KOPT-K1 (cell line): ENCODE data around the gene TMEM258.

Source experiments
- H3K27ac ChIP-seq: fragments of 200-600 bp; sonication (generic); 2 replicates; pipeline ENCODE4 v1.5.1; 2016; ENCODE audit warnings: antibody characterized with exemption, mild to moderate bottlenecking, low read depth, low read length; ENCODE audit not compliant: poor library complexity, severe bottlenecking
- H3K36me3 ChIP-seq: fragments of 200-600 bp; sonication (generic); 2 replicates; pipeline ENCODE4 v1.5.1; 2017; ENCODE audit warnings: antibody characterized with exemption, mild to moderate bottlenecking, low read length, moderate library complexity; ENCODE audit not compliant: insufficient read depth
- H3K9me3 ChIP-seq: fragments of 200-600 bp; sonication (generic); 2 replicates; pipeline ENCODE4 v1.5.1; 2017; ENCODE audit warnings: antibody characterized with exemption, low read length, mild to moderate bottlenecking; ENCODE audit not compliant: insufficient read depth, poor library complexity, severe bottlenecking

TMEM258 gene

DNA sequence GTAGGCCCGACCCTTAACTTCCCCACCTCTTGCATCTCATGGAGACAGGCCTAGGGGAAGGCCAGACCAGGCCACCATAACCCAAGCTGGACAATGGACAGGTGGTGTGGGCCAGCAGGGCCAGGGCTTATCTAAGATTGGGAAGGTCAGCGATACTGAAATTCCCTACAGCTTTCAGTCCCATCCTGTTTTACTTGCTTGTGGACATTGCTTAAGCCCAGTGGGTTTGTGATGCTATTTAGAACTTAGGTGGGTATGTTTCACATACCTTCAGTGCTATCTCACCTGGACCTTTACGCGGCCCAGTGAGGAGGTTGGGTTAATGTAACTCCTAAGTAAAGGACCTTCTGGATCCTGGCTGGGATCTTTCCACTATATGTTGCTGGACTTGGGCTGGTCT lies 37.4 kb upstream of the TMEM258 start:
- peak overlapping the region; percentile 100 for H3K27ac ChIP-seq

DNA sequence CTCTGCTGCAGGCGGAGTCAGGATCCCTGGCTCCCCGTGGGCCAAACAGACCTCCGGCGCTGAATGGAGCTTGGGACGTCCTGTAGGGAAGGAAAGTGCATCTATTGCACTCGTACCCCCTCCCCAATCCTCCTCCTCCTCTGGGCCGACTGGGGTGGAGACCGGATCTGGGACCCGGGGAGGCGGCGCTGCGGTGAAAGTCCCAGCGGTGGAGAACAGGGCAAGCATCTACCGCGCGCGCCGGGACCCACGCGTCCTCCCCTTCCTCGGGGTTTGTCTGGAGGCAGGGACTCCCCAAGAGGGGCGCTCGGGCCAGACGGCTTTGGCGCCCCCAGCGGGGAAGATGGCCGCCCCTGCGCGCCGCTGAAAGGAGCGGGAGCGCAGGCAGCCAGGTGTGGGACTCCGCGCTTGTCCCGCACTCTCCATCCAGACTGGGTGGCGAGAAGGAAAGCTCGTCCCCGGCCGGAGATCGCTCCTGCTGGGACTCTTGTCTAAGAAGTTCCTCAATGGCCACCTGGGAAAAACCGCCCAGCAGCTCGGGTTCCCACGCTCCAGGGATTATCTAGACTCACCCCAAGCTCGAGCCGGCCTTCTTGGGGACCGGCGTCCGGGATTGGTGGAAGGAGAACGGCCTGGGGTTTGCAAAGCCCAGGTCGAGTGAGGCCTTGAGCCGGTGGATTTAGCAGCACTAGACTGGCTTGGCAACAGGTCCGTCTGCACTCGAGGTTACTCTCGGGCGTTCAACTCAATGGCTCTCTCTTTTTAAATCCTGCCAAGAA lies 36.4 kb upstream of the TMEM258 start:
- Histone ChIP-seq H3K36me3 (peaks cover 37% of the 10 kb centered on the region), H3K9me3 (no peaks in the 10 kb centered on the region), H3K27ac (peak overlapping the region; percentile 100)

More for the DNA sequence above, 37.4 kb upstream of the TMEM258 start:
- H3K36me3 ChIP-seq = peaks cover 37% of the 10 kb centered on the region
- H3K9me3 ChIP-seq = no peaks in the 10 kb centered on the region

DNA sequence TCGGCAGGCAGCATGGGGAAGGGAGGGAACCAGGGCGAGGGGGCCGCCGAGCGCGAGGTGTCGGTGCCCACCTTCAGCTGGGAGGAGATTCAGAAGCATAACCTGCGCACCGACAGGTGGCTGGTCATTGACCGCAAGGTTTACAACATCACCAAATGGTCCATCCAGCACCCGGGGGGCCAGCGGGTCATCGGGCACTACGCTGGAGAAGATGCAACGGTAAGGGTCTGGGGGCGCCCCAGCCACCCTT lies 35.9 kb upstream of the TMEM258 start:
- H3K27ac ChIP-seq = peak overlapping the region; percentile 100
- no peaks in the 10 kb centered on the region for H3K9me3 ChIP-seq
- peaks cover 37% of the 10 kb centered on the region for H3K36me3 ChIP-seq

DNA sequence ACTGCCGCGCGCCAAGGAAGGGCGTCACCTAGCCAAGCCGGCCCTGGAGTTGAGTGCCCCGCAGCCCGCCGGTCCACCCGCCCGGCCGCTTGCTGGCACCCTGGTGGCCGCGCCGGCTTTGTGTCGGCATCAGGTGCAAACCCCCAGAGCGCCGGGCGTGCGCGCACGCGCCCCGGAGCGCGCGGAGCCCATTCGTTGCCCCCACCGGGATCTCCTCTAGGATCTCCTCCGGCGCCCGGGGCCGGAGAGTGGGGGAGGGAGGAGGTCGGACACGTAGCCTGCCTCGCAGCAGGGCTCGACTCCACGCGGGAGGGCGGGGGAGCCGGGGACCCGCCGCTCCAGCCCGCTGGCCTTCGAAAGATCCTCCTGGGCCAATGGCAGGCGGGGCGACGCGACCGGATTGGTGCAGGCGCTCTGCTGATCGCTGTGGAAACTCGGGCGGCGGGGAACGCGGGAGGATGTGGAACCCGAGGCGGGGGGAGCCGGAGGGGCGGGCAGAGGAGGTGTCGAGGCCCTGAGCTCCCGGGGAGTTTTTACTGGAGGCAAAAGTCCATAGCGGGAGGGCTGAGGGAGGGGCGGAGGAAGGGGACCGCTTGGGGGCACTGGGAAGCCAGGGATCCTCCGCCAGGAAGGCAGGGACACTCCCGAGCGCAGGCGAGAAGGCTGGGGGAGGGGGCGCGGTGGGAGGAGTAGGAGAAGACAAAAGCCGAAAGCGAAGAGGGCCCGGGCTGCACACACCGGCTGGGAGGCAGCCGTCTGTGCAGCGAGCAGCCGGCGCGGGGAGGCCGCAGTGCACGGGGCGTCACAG lies 35.4 kb upstream of the TMEM258 start, which contains the start of gene FADS2:
FADS2 (plus strand) TSS at position 730 of the 808 bp plus-strand sequence. CDS start 91 bp downstream, outside the sequence.
- no peaks in the 10 kb centered on the region for H3K9me3 ChIP-seq
- H3K36me3 ChIP-seq = peaks cover 35% of the 10 kb centered on the region
- H3K27ac ChIP-seq = peak within 1 kb of the TSS; percentile 100

DNA sequence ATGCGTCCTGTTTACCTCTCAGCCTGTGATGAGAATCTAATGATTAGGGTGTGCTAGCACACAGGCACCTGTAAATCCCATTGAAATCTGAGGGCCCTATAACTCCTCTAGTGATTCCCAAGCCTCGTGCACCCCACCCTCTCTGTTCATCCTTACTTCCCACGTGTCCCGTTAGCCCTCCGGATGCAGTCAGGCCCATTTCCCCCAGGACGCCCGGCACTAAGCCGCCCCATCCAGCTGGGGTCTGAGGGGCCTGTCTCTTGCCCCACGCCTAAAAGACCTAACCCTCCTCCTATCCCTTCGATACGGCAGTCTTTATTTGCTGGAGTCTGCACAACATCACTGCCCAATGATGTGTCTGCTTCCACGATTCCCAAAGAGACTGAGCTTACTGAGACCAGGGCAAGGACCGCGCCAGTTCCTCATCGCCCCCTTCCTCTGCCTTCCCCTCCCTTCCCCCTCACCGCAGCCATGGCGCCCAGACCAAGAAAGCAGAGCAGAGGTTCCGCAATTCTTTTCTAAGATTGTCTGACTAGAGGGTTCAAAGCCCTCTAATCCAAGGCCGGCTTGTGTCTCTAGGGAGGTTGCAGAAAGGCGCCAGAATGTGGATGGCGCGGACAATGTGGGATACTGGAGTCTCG lies 34.7 kb upstream of the TMEM258 start:
- H3K27ac ChIP-seq = peak overlapping the region; percentile 100
- H3K36me3 ChIP-seq = peaks cover 27% of the 10 kb centered on the region
- no peaks in the 10 kb centered on the region for H3K9me3 ChIP-seq

DNA sequence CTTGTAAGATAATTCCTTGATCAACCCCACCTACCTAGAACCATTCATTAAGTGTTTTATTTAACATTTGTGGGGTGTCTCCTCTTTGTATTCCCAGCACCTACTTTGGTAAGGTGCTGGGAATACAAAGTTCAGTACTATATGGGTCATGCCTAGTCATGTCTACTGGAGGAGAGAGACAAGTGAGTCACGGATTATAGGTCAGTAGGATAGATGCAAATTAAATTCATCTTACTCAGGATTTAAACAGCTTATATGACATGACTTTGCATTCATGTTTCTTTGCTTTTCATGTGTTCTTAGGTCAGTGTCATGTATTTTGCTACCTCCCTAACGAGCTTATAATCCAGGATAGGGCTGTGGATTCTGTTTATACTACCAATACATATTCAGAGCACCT lies 27.8 kb upstream of the TMEM258 start:
- Histone ChIP-seq H3K36me3 (no peaks in the 10 kb centered on the region), H3K9me3 (no peaks in the 10 kb centered on the region), H3K27ac (no peak overlapping the region)

DNA sequence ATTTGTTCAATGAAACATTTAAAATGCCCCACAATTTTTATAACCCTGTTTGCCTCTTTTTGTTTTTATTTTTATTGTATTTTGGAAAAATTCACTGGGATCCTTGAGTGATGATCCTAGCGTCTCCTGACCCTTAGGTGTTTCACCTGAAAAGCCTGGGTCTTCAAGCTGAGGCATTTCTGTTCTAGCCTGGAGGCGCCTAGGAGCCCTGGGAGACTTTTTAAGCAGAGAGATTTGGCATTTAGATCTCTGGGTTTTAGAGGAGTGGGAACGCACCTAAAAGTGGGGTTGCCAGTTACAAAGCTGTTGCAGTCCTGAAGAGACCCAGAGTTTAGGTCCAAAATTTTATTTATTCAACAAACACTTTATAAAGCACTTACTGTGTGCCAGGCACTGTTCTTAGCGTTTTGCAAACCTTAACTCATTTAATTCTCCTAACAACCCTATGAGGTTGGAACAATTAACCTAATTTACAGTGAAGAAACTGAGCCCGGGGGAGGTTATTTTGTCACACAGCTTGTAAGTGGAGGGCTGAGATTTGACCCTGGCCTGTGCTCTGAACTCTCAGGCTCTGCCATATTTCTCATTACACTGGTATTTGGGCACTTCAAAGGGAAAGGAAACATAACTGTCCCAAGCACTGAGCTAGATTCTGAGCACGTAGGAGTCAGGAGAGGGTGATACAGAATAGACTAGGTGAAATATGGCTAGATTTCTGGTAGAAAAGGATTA lies 25.2 kb upstream of the TMEM258 start:
- Histone ChIP-seq H3K36me3 (peaks cover 17% of the 10 kb centered on the region), H3K27ac (peak overlapping the region; percentile 95), H3K9me3 (no peaks in the 10 kb centered on the region)

DNA sequence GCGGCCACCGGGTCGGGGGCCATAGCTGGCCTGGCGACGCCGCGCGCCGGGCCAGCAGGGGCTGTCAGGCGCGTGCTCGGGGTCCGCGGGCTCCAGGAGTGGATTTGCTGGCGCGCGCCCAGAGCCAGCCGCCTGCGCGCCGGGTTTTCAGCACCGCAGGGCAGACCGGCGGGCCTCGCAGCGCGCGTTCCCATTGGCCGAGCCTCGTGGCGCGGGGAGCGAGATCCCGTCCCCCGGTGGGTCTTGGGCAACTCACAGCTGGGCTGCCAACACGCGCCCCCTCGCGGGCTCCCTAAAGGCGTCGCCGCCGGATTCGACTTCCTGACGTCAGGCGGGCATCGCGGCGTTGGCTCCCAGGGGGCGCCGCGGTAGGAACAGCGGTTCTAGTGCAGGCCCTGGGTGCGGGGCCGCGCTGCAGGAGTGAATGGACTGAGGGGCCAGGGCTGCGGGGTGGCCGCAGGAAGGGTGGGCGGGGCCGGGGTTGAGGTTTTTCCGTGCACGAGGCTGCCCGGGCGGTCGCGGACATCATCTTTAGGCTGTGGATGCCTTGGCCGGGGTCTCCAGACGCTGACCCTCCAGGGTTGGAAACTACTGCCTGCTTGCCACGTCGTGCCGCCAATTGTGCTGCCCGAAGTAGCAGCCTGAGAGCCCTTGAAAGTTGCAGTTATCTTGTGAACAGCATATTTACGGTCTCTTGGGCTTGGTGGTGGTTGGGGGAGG lies 24.5 kb upstream of the TMEM258 start, which contains the start of gene FADS1:
FADS1 (minus strand) TSS at position 268 of the 720 bp plus-strand sequence; CDS start at position 194, 74 bp downstream.
- H3K9me3 ChIP-seq = no peaks in the 10 kb centered on the region

DNA sequence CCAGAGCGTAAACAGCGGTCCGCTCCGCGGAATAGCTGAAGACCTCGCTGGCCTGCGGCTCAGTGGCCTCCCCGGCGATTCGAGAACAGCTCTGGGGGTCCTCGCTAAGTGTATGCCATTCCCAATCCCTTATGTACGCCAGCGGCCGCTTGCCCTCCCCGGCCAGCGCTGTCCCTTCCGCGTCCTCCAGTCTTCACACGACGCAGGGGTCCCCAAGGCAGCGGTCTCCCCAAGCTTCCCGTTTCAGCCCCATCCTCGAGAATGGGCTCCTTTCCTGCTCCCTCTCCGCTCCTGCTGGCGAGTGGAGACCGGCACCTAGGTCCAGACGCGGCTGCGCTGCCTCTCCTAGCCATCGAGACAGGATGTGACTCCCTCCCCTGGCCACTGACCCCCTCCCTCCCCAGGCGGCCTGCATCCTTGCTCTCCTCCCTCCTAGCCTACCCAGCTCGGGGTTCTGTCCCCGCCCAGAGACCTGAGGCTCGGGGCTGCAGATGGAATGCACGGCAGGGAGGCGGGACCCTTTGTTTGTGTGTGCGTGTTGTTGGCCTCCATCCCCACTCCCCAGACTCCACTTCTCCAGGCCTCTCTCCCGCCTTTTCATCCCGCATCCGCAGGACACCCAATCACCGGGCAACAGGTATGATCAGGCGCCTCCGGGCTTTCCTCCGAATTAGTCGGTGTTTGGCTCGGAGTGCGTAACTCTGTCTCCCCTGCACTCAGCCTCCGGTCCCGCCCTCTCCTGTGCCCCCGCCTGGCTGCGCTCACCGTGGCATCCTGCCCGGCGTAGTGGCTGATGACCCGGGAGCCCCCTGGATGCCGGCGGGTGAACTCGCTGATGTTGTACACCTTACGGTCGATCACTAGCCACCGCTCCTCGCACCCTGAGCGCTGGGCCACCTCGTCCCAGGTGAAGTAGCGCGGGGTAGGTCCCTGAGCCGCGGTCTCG lies 23.7 kb upstream of the TMEM258 start:
- H3K27ac ChIP-seq = peak overlapping the region; percentile 95
- peaks cover 33% of the 10 kb centered on the region for H3K36me3 ChIP-seq
- no peaks in the 10 kb centered on the region for H3K9me3 ChIP-seq

More for the DNA sequence above, 24.5 kb upstream of the TMEM258 start, which contains the start of gene FADS1:
- Histone ChIP-seq H3K27ac (peak within 1 kb of the TSS; percentile 95), H3K36me3 (peaks cover 25% of the 10 kb centered on the region)

DNA sequence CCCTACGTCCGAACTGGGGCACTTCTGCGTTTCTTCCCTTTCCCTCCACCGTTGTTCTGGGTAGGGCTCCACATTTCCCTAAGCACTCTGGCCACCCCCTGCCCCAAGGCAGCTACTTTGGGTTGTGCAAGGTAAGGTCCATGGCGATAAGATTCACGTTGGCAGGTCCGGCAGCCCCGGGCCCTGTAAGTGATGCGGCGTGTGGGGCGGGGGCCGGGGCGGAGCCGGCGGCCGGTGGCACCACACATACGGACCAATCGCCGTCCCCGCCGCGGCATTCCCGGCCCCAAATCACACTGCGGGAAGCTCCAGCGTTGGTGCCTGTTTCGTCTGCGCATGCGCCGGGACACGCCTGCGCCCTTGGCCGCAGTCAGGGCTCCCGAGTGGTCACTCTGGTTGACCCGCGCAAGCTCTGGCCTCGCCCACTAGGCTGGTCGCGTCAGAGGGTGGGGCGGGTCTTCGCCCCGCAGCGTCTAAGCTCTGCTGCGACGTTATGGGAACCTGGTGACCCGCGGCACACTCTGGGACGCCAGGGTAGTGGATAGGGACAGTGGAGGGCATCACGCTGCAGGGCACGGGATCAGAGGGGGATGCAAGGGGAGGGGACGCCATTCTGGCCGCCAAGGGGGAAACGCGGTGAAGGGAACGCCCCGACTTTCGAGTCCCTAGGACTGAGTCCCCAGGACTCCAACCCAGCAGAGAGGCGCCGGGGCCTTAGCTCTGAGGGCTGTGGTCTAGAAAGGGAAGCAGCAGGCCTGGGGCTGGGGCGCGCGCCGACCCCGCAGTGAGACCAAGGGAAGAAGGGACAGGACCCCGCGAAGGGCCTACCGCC lies 22.8 kb upstream of the TMEM258 start:
- H3K27ac ChIP-seq = peak overlapping the region; percentile 95
- H3K9me3 ChIP-seq = no peaks in the 10 kb centered on the region
- H3K36me3 ChIP-seq = peaks cover 42% of the 10 kb centered on the region

DNA sequence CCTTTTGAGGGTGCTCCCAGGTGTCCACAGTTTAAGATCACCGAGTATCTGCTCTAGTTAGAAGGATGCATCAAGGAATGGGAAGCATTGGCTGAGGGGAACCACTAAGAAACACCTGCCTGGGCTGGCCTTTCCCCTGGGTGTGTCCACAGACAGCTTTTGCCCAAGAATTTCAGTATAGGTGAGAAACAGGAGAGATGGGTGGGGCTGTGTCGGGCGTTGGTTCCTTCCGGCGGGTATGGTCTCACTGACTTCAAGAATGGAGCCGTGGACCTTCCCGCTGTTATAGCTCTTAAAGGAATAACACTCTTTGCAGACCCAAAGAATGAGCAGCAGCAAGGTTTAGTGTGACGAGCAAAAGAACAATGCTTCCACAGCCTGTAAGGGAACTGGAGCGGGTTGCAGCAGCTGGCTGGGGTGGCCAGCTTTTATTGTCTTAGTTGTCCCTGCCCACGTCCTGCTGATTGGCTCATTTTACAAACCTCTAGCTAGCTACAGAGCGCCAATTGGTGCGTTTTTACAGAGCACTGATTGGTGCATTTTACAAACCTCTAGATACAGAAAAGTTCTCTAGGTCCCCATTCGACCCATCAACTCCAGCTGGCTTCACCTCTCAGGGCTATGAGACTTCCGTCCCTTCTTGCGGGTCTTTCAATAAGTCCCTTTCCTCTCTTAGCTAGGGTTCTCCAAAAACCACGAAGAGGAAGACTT lies 22.0 kb upstream of the TMEM258 start:
- H3K9me3 ChIP-seq = no peaks in the 10 kb centered on the region
- H3K36me3 ChIP-seq = peaks cover 50% of the 10 kb centered on the region

DNA sequence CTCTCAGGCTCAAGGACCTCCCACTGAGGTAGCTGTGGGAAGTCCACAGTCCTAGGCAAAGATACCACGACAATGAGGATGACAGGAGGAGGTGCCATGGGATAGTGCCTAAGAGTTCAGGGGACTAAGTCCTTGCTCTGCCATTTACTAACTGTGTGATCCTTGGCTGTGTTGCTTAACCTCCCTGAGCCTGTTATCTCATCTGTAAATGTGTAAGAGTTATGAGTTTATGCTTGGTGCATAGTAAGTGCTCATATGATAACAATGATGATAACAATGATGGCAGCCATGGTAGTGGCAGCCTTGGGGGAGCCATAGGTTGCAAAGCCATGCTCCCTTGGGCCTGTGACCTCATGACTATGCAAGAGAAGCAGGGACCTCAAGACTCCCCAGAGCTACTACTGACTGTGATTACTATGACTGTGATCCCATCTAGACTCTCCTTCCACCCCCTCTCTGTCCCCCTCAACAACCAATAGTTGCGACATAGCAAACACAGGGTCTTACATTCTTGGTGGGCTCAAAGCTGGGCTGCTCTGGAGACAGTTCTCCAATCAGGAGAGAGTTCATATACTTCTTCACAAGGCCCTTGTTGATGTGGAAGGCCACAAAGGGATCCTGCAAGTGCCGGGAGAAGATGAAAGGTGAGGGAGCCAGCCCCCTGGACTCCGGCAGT lies 20.5 kb upstream of the TMEM258 start:
- Histone ChIP-seq H3K36me3 (peaks cover 65% of the 10 kb centered on the region), H3K27ac (no peak overlapping the region), H3K9me3 (no peaks in the 10 kb centered on the region)

More for the DNA sequence above, 22.0 kb upstream of the TMEM258 start:
- H3K27ac ChIP-seq = peak overlapping the region; percentile 95
